Loucy (cell line): Measurements from ENCODE around the gene TRIM39.

Experiments
- H2AFZ ChIP-seq: fragments of 200-600 bp; sonication (generic); 2 replicates; pipeline ENCODE4 v1.6.0; 2016; ENCODE audit warnings: antibody characterized with exemption, mild to moderate bottlenecking, low read length, moderate library complexity
- H3F3A ChIP-seq: fragments of 200-600 bp; 2 replicates; pipeline ENCODE4 v1.6.0; 2016; ENCODE audit warnings: antibody characterized with exemption, low read depth, mild to moderate bottlenecking
- H3K27me3 ChIP-seq: fragments of 200-600 bp; sonication (generic); 2 replicates; pipeline ENCODE4 v1.6.1; 2014; ENCODE audit warnings: low read length, mild to moderate bottlenecking; ENCODE audit not compliant: insufficient read depth, poor library complexity, severe bottlenecking
- H3K36me3 ChIP-seq: fragments of 200-600 bp; sonication (generic); 2 replicates; pipeline ENCODE4 v1.6.1; 2016; ENCODE audit warnings: low read length; ENCODE audit not compliant: insufficient read depth
- H3K4me1 ChIP-seq: fragments of 200-600 bp; sonication (generic); 2 replicates; pipeline ENCODE4 v1.5.1; 2014; ENCODE audit warnings: low read length, mild to moderate bottlenecking; ENCODE audit not compliant: insufficient read depth, poor library complexity, severe bottlenecking
- H3K4me2 ChIP-seq: fragments of 200-600 bp; sonication (generic); 2 replicates; pipeline ENCODE4 v1.6.0; 2014; ENCODE audit warnings: antibody characterized with exemption, low read length, low read depth, mild to moderate bottlenecking; ENCODE audit not compliant: poor library complexity, severe bottlenecking
- H3K4me3 ChIP-seq: fragments of 200-600 bp; sonication (generic); 2 replicates; pipeline ENCODE4 v1.5.1; 2014; ENCODE audit warnings: low read length, mild to moderate bottlenecking, mixed read lengths; ENCODE audit not compliant: poor library complexity, severe bottlenecking
- H3K79me2 ChIP-seq: fragments of 200-600 bp; sonication (generic); 2 replicates; pipeline ENCODE4 v1.6.1; 2014; ENCODE audit warnings: low read length; ENCODE audit not compliant: insufficient read depth
- H3K9ac ChIP-seq: fragments of 200-600 bp; sonication (generic); 2 replicates; pipeline ENCODE4 v1.6.0; 2014; ENCODE audit warnings: mild to moderate bottlenecking, low read depth, low read length, moderate library complexity; ENCODE audit not compliant: poor library complexity, severe bottlenecking
- H3K9me2 ChIP-seq: fragments of 200-600 bp; sonication (generic); replicated peaks from 2 replicates; pipeline ENCODE4 v1.6.1; 2016; ENCODE audit warnings: low read depth, low read length, mixed read lengths
- H3K9me3 ChIP-seq: fragments of 200-600 bp; sonication (generic); 2 replicates; pipeline ENCODE4 v1.6.1; 2014; ENCODE audit warnings: mild to moderate bottlenecking, antibody characterized with exemption, low read length, low read depth; ENCODE audit not compliant: insufficient read depth
- H4K20me1 ChIP-seq: fragments of 200-600 bp; sonication (generic); 2 replicates; pipeline ENCODE4 v1.6.0; 2014; ENCODE audit warnings: antibody characterized with exemption, low read length, mild to moderate bottlenecking; ENCODE audit not compliant: insufficient read depth, poor library complexity, severe bottlenecking
- CTCF ChIP-seq: fragments of 200-600 bp; sonication (generic); conservative IDR thresholded peaks from 2 replicates; pipeline ENCODE4 v1.5.1; 2014; ENCODE audit warnings: mild to moderate bottlenecking, antibody characterized with exemption, low read length
- EZH2phosphoT487 ChIP-seq: fragments of 200-600 bp; IDR thresholded peaks from 2 replicates; pipeline ENCODE4 v1.6.1; 2018; ENCODE audit warnings: antibody characterized with exemption, mild to moderate bottlenecking, moderate library complexity, borderline replicate concordance

TRIM39 gene

GRCh38 chr6:30344868-30345671, 18.3 kb downstream of the TRIM39 start, which contains the start of gene RPP21:
TSS of gene RPP21 (plus strand) at chr6:30345156. CDS start at chr6:30345172, 16 bp downstream.
- H3K9me2 ChIP-seq, result no peaks in the 10 kb centered on the region
- peak within 1 kb of the TSS; percentile 73 for H2AFZ ChIP-seq
- peaks cover 13% of the 10 kb centered on the region for H3K4me1 ChIP-seq
- no peaks in the 10 kb centered on the region for H3K9me3 ChIP-seq
- H3K4me2 ChIP-seq, result peak within 1 kb of the TSS; percentile 91
- H3K36me3 ChIP-seq, result peaks cover 21% of the 10 kb centered on the region; the same call in 1 of the 2 replicates
- H3F3A ChIP-seq, result no peaks in the 10 kb centered on the region
- H3K79me2 ChIP-seq, result peaks cover 12% of the 10 kb centered on the region
- peak within 1 kb of the TSS; percentile 87 for H3K4me3 ChIP-seq
- TF ChIP-seq CTCF, result no peak
- no peak for TF ChIP-seq EZH2phosphoT487
- peak within 1 kb of the TSS; percentile 81 for H3K9ac ChIP-seq
- no peaks in the 10 kb centered on the region for H3K27me3 ChIP-seq
- H4K20me1 ChIP-seq, result no peaks in the 10 kb centered on the region

GRCh38 chr6:30345852-30346251, 19.1 kb downstream of the TRIM39 start:
- no peaks in the 10 kb centered on the region for H4K20me1 ChIP-seq
- H3K4me1 ChIP-seq, result peaks cover 13% of the 10 kb centered on the region
- peak overlapping the region; percentile 87 for H3K4me3 ChIP-seq
- H3K79me2 ChIP-seq, result peaks cover 12% of the 10 kb centered on the region
- H2AFZ ChIP-seq, result no peak overlapping the region
- no peaks in the 10 kb centered on the region for H3K27me3 ChIP-seq
- no peaks in the 10 kb centered on the region for H3K9me3 ChIP-seq
- no peaks in the 10 kb centered on the region for H3K9me2 ChIP-seq
- TF ChIP-seq CTCF (no peak), EZH2phosphoT487 (no peak)
- no peaks in the 10 kb centered on the region for H3F3A ChIP-seq
- H3K36me3 ChIP-seq, result peaks cover 15% of the 10 kb centered on the region; the same call in 1 of the 2 replicates
- H3K9ac ChIP-seq, result peak overlapping the region; percentile 81
- H3K4me2 ChIP-seq, result peak overlapping the region; percentile 91

GRCh38 chr6:30348957-30349356, 22.2 kb downstream of the TRIM39 start:
- Histone ChIP-seq H4K20me1 (no peaks in the 10 kb centered on the region), H3F3A (no peaks in the 10 kb centered on the region), H3K27me3 (no peaks in the 10 kb centered on the region), H3K79me2 (peaks cover 12% of the 10 kb centered on the region), H3K4me1 (peaks cover 13% of the 10 kb centered on the region), H3K4me3 (no peak overlapping the region), H3K9ac (no peak overlapping the region), H2AFZ (no peak overlapping the region), H3K36me3 (no peaks in the 10 kb centered on the region), H3K9me2 (no peaks in the 10 kb centered on the region), H3K9me3 (no peaks in the 10 kb centered on the region), H3K4me2 (no peak overlapping the region)
- TF ChIP-seq EZH2phosphoT487 (no peak), CTCF (no peak)
